GM12891 (cell line): ENCODE measurements around the gene NPS.

Source experiments
- PAX5 ChIP-seq: IDR thresholded peaks from 2 replicates; pipeline ENCODE4 v1.6.1; 2011; ENCODE audit warnings: low read length, moderate library complexity, mild to moderate bottlenecking; ENCODE audit not compliant: insufficient read depth, severe bottlenecking
- POLR2A ChIP-seq: IDR thresholded peaks from 2 replicates; pipeline ENCODE4 v1.6.1; 2011; ENCODE audit warnings: low read depth, low read length, control low read depth
- POLR2AphosphoS5 ChIP-seq: IDR thresholded peaks from 2 replicates; pipeline ENCODE4 v1.6.1; 2011; ENCODE audit warnings: low read depth, low read length, control low read depth
- SPI1 ChIP-seq: IDR thresholded peaks from 2 replicates; pipeline ENCODE4 v1.6.1; 2011; ENCODE audit warnings: low read depth, low read length, control low read depth
- TAF1 ChIP-seq: IDR thresholded peaks from 2 replicates; pipeline ENCODE4 v1.6.1; 2011; ENCODE audit warnings: low read depth, low read length, control low read depth

GRCh38 chr10:127564644-127565043, 15.5 kb downstream of the NPS start:
- TF ChIP-seq POLR2AphosphoS5, result no peak
- no peak for TF ChIP-seq TAF1
- TF ChIP-seq POLR2A, result no peak
- no peak for TF ChIP-seq SPI1
- no peak for TF ChIP-seq PAX5
